Stimulated activated CD4-positive, alpha-beta T cell treated with anti-CD3 and anti-CD28 coated beads, TNF-alpha, amount 100 ng/mL, for 1 hour (primary cell): Measurements from ENCODE around the gene BPIFB1.

Experiments
- DNase-seq, 3 donors: peaks; one replicate each; pipeline ENCODE4 v3.0.0-alpha.2; 2020; ENCODE audit warnings: low read depth in 3 of 3, low spot score in 1 of 3

BPIFB1 gene

GRCh38 chr20:33291830-33292355 lies 8.9 kb downstream of the BPIFB1 start:
- peak; percentile 25 to 63 (median 42) for DNase-seq

- DNase-seq, result no peak
Observed at GRCh38 chr20:33296206-33296605, 13.2 kb downstream of the BPIFB1 start.

GRCh38 chr20:33298391-33298790 lies 15.4 kb downstream of the BPIFB1 start:
- no peak for DNase-seq

GRCh38 chr20:33299111-33299603 lies 16.1 kb downstream of the BPIFB1 start:
- peak; percentile 5 to 75 (median 44) for DNase-seq

GRCh38 chr20:33301192-33301930 lies 18.3 kb downstream of the BPIFB1 start:
- no peak for DNase-seq

- no peak for DNase-seq
Observed at GRCh38 chr20:33303595-33303994, 20.6 kb downstream of the BPIFB1 start.

GRCh38 chr20:33304046-33304445 lies 21.0 kb downstream of the BPIFB1 start:
- DNase-seq, result no peak

- no peak for DNase-seq
Observed at GRCh38 chr20:33305589-33306057, 22.6 kb downstream of the BPIFB1 start.

GRCh38 chr20:33306228-33306627 lies 23.2 kb downstream of the BPIFB1 start:
- DNase-seq, result no peak

- no peak for DNase-seq
Observed at GRCh38 chr20:33306807-33307206, 23.8 kb downstream of the BPIFB1 start.

- DNase-seq, result no peak
Observed at GRCh38 chr20:33308668-33309067, 25.7 kb downstream of the BPIFB1 start.

GRCh38 chr20:33309631-33310030 lies 26.6 kb downstream of the BPIFB1 start:
- no peak for DNase-seq

GRCh38 chr20:33310327-33310899 lies 27.4 kb downstream of the BPIFB1 start:
- no peak for DNase-seq

- DNase-seq, result no peak
Observed at GRCh38 chr20:33311011-33311410, 28.0 kb downstream of the BPIFB1 start.

GRCh38 chr20:33311996-33312395 lies 29.0 kb downstream of the BPIFB1 start:
- DNase-seq, result no peak

GRCh38 chr20:33312583-33312982 lies 29.6 kb downstream of the BPIFB1 start:
- DNase-seq, result no peak

GRCh38 chr20:33313686-33314314 lies 30.8 kb downstream of the BPIFB1 start:
- DNase-seq, result no peak

GRCh38 chr20:33316343-33316742 lies 33.3 kb downstream of the BPIFB1 start:
- no peak for DNase-seq

GRCh38 chr20:33316958-33317357 lies 33.9 kb downstream of the BPIFB1 start:
- DNase-seq, result no peak

- no peak for DNase-seq
Observed at GRCh38 chr20:33317424-33318095, 34.5 kb downstream of the BPIFB1 start.

- no peak for DNase-seq
Observed at GRCh38 chr20:33318096-33318429, 35.0 kb downstream of the BPIFB1 start.
